ENCODE data around the gene CUL5. TPM values are rescaled to one million over a fixed set of nuclear protein-coding genes. Genes with fewer than 3 reads are reported as not detected.
"Not testable (repeated sequence)": the region's sequence is repeated elsewhere in the genome, so short reads cannot be mapped to it uniquely, and the experiment has no call there.

Gene CUL5
- total RNA-seq, 2 donors from 2014 or later, result 37.8 to 59.9 TPM

DNA sequence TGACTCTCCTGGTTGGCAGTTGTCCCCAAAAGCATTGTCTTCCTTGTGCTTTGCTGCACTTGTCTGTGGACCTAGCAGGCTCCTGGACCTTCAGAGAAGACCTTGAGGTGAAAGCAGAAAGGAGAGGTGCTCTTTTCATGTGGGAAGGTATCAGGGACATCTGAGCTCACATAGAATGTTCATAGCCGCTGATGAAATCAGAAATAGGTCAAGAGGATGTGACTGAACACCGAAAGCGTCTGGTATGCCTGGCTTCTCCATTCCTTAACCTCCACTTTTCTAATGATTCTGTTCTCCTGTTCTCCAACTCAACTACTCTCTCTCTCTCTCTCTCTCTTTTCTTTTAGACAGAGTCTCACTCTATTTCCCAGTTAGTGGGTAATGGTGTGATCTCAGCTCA lies 6.2 kb upstream of the CUL5 start:
- Mint-ChIP-seq H3K4me1 (peaks cover 11% of the 10 kb centered on the region), H3K27me3 (no peaks in the 10 kb centered on the region), H3K27ac (no peak overlapping the region), H3K36me3 (ENCODE audit: low read depth) (no peaks in the 10 kb centered on the region), H3K4me3 (no peak overlapping the region)
- ATAC-seq (peak; percentile 50), DNase-seq (no peak)
- H3K9me3 ChIP-seq (ENCODE audit: control insufficient read depth, low read length, poor library complexity, severe bottlenecking), result no peaks in the 10 kb centered on the region

DNA sequence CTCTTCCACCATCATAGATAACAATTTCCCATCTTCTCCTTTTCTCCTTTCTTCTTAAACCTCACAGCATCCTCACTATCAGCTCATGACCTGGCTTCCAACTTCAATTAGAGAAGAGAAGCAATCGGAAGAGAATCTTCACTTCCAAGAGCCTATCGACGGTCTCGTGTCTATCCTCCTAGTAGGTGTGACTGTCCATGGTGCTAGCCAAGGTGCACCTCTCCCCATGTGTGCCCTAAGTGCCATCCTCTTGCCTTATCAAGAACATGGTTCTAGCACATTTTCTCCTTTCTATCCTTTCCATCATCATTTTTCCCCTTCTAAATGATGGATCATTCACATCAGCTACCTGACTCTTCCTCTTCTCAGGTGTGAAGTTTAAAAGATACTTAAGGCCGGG lies 5.1 kb upstream of the CUL5 start:
- no peaks in the 10 kb centered on the region for H3K9me3 ChIP-seq (ENCODE audit: control insufficient read depth, low read length, poor library complexity, severe bottlenecking)
- DNase-seq (no peak), ATAC-seq (no peak)
- Mint-ChIP-seq H3K36me3 (ENCODE audit: low read depth) (no peaks in the 10 kb centered on the region), H3K27me3 (no peaks in the 10 kb centered on the region), H3K27ac (no peak overlapping the region), H3K4me3 (no peak overlapping the region), H3K4me1 (peaks cover 14% of the 10 kb centered on the region)

DNA sequence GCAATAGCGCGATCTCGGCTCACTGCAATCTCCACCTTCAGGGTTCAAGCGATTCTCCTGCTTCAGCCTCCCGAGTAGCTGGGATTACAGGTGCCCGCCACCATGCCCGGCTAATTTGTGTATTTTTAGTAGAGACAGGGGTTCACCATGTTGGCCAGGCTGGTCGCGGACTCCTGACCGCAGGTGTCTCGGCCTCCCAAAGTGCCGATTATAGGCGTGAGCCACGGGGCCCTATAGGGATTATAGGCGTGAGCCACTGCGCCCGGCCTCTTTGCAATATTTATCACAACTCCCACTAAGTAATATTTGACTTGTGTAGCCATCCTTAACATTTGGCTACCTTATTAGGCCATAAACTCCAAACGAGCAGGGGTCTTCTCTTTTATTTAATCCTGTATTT lies 879 bp upstream of the CUL5 start:
- H3K4me3 Mint-ChIP-seq, result no peak overlapping the region
- H3K27me3 Mint-ChIP-seq, result no peaks in the 10 kb centered on the region
- H3K27ac Mint-ChIP-seq, result no peak overlapping the region

DNA sequence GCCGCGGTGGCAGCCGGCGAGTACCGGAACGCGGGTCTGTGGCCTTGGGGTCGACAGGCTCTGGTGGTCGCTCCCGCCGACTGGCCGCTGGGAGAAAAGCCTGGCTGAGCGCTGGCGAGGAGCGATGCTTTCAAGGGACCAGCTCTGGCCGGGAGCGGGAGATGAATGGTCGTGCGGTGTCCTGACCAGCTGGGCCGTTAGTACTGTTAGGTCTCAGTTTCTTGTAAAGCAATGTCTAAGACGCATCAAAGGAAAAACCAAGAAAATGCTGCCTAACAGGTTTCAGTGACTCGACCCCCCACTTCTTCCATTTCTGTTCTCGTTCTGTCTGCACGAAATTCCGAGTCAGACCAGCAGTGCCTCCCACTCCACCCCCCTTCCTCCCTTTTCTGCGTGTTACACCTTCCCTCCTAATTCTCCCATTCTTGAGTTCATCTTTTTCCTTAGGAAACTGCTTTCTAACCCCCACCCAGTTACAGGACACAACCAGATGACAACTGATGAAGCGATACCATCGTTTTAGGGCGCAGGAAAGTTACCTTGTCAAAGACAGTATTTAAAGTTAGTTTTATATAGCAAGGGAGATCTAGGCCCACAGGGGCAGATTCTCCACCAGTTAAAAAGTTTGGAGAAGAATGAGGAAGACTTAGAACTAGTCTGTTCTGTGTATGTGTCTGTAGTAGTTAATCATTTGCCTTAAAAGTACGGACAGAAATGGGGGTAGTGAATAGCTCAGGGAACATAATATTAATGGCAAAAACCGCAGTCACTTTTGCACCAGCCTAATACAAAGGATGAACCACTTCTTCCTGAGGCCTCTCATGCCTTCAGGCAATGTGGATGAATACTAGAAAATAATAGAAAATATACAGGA lies 1.0 kb downstream of the CUL5 start:
- Mint-ChIP-seq H3K4me3 (peak overlapping the region; percentile 98), H3K27ac (peak overlapping the region; percentile 98), H3K27me3 (no peaks in the 10 kb centered on the region), H3K36me3 (ENCODE audit: low read depth) (no peaks in the 10 kb centered on the region), H3K4me1 (peaks cover 19% of the 10 kb centered on the region)
- no peaks in the 10 kb centered on the region for H3K9me3 ChIP-seq (ENCODE audit: control insufficient read depth, low read length, poor library complexity, severe bottlenecking)
- DNase-seq, result no peak
- no peak for ATAC-seq

More for the DNA sequence above, 879 bp upstream of the CUL5 start:
- no peaks in the 10 kb centered on the region for H3K36me3 Mint-ChIP-seq (ENCODE audit: low read depth)
- H3K9me3 ChIP-seq (ENCODE audit: control insufficient read depth, low read length, poor library complexity, severe bottlenecking), result no peaks in the 10 kb centered on the region
- DNase-seq, result no peak
- ATAC-seq, result no peak
- peaks cover 17% of the 10 kb centered on the region for H3K4me1 Mint-ChIP-seq

DNA sequence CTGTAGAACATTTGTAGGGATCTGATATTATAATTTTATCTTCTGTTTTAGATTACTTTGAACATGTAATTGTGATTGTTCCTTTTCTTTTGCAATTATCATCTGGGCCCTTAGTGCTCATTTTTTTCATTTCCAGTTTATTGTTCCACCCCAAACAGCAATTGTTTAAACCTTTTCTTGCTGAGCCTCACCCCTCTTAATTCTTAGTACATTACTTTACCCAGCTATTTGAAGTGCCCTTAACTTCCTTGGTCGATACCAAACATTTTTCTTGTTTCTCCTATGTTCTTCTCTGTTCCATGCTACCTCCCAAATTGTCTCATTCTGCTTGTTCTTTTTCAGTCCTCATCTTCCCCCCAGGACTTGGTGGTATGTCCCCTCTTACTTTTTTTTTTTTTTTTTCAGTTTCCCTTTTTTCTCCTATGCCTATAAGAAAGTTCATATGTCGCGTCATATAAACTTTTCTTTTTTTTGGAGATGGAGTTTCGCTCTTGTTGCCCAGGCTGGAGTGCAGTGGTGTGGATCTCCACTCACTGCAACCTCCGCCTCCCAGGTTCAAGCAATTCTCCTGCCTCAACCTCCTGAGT lies 3.5 kb downstream of the CUL5 start:
- Mint-ChIP-seq H3K36me3 (ENCODE audit: low read depth) (no peaks in the 10 kb centered on the region), H3K4me3 (no peak overlapping the region), H3K27ac (no peak overlapping the region), H3K4me1 (peaks cover 31% of the 10 kb centered on the region), H3K27me3 (no peaks in the 10 kb centered on the region)
- H3K9me3 ChIP-seq (ENCODE audit: control insufficient read depth, low read length, poor library complexity, severe bottlenecking), result no peaks in the 10 kb centered on the region
- DNase-seq, result no peak
- ATAC-seq, result no peak

DNA sequence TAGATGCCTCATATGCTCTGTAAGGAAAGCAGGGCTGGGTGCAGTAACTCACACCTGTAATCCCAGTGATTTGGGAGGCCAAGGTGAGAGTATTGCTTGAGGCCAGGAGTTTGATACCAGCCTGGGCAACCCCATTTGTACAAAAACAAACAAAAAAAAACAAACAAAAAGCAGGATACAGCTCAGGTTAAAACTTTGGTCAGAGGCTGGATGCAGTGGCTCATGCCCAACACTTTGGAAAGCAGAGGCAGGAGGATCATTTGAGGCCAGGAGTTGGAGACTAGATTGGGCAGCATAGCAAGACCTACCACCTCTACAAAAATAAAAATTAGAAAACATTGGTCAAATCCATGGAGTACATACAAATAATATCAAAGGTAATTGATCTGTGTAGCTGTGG lies 7.9 kb downstream of the CUL5 start:
- H3K9me3 ChIP-seq (ENCODE audit: control insufficient read depth, low read length, poor library complexity, severe bottlenecking), result no peaks in the 10 kb centered on the region
- DNase-seq, result no peak
- Mint-ChIP-seq H3K27ac (peak overlapping the region; percentile 32), H3K4me1 (peaks cover 31% of the 10 kb centered on the region), H3K36me3 (ENCODE audit: low read depth) (no peaks in the 10 kb centered on the region), H3K27me3 (no peaks in the 10 kb centered on the region), H3K4me3 (no peak overlapping the region)
- ATAC-seq, result no peak

DNA sequence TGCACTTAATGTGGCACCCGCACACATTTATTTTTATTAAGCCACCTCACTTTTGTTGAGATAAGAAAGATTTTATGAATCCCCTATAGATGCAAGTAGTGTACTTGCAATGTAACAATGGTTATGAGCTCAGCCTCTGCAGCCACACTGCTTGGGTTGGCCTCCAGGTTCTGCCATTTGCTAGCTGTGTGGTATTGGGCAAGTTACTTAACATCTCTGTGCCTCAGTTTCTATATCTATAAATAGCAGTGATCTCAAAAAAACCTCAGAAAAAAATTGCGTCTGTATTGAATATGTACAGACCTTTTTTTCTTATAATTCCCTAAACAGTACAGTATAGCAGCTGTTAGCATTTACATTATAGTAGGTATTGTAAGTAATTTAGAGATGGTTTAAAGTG lies 10.0 kb downstream of the CUL5 start:
- ATAC-seq, result no peak
- DNase-seq, result no peak
- Mint-ChIP-seq H3K36me3 (ENCODE audit: low read depth) (no peaks in the 10 kb centered on the region), H3K27ac (no peak overlapping the region), H3K27me3 (no peaks in the 10 kb centered on the region), H3K4me3 (no peak overlapping the region), H3K4me1 (peaks cover 36% of the 10 kb centered on the region)
- H3K9me3 ChIP-seq (ENCODE audit: control insufficient read depth, low read length, poor library complexity, severe bottlenecking), result no peaks in the 10 kb centered on the region

DNA sequence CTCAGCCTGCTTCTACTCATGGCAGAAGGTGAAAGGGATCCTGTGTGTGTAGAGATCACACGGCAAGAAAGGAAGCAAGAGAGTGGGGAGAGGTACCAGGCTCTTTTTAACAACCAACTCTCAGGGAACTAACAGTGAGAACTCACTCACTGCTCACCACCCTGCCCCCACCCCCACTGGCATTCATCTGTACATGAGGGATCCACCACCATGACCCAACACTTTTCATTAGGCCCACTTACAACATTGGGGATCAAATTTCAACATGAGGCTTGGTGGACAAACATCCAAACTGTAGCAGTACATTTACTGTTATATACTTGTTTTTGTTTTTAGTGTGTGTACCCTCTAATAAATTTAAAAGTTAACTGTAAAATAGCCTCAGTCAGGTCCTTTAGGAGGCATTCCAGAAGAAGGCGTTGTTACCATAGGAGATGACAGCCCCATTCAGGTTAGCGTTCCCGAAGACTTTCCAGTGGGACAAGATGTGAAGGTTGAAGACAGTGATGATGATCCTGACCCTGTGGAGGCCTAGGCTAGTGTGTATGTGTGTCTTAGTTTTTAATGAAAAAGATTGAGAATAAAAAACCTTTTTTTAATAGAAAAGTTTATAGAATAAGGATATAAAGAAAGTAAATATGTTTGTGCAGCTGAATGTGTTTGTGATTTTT lies 11.3 kb downstream of the CUL5 start:
- Mint-ChIP-seq H3K36me3 (ENCODE audit: low read depth) (no peaks in the 10 kb centered on the region), H3K4me1 (peaks cover 38% of the 10 kb centered on the region), H3K4me3 (no peak overlapping the region), H3K27me3 (no peaks in the 10 kb centered on the region), H3K27ac (no peak overlapping the region)
- no peak for DNase-seq
- H3K9me3 ChIP-seq (ENCODE audit: control insufficient read depth, low read length, poor library complexity, severe bottlenecking), result no peaks in the 10 kb centered on the region
- ATAC-seq, result no peak

DNA sequence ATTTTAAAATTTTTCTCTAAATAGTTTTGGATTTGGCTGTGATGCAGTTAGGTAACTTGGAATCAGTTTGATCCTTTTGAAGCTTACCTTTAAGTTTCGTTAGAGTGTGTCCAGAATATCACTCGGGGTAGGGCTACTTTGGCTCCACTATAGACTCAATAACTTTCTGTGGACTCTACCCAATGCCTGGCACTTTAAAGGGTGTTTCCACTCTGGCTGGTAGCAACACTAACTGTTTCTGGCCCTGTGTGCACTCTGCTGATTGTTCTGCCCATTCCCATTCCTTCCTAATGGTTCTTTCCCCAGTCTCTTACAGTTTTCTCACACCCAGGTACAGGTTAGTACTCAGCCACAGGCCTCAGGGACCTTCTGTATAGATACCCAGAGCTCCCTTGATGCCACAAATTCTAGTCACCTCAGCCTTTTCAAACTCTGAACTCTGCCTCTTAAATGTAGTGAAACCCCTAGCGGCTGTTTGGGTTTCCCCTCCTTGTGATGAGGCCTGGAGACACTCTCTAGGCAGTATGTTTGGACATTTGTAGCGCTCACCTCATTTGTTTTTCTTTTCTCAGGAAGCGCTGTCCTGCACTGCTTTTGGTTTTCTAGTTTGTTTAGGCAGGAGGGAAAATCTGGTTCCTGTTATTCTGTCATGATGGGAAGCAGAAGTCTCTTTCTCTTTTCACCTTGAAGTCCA lies 16.8 kb downstream of the CUL5 start:
- DNase-seq (no peak), ATAC-seq (peak; percentile 48)
- Mint-ChIP-seq H3K4me1 (peaks cover 42% of the 10 kb centered on the region), H3K27me3 (no peaks in the 10 kb centered on the region), H3K36me3 (ENCODE audit: low read depth) (peaks cover 4% of the 10 kb centered on the region), H3K4me3 (peak overlapping the region; percentile 49), H3K27ac (peak overlapping the region; percentile 81)
- no peaks in the 10 kb centered on the region for H3K9me3 ChIP-seq (ENCODE audit: control insufficient read depth, low read length, poor library complexity, severe bottlenecking)

DNA sequence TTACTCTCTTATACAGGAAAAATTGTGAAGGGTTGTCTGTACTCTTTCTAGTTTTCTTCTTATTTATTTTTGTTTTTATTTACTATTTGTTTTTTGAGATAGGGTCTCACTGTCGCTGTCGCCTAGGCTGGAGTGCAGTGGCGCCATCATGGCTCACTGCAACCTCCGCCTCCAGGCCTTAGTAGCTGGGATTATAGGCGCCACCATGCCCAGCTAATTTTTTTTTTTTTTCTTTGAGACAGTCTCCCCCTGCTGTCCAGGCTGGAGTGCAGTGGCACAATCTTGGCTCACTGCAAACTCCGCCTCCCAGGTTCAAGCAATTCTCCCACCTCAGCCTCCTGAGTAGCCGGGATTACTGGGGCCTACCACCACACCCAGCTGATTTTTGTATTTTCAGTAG lies 18.4 kb downstream of the CUL5 start:
- Mint-ChIP-seq H3K36me3 (ENCODE audit: low read depth) (peaks cover 4% of the 10 kb centered on the region), H3K4me1 (peaks cover 34% of the 10 kb centered on the region), H3K27me3 (no peaks in the 10 kb centered on the region), H3K27ac (no peak overlapping the region), H3K4me3 (no peak overlapping the region)
- DNase-seq (no peak), ATAC-seq (no peak)
- H3K9me3 ChIP-seq (ENCODE audit: control insufficient read depth, low read length, poor library complexity, severe bottlenecking), result no peaks in the 10 kb centered on the region

DNA sequence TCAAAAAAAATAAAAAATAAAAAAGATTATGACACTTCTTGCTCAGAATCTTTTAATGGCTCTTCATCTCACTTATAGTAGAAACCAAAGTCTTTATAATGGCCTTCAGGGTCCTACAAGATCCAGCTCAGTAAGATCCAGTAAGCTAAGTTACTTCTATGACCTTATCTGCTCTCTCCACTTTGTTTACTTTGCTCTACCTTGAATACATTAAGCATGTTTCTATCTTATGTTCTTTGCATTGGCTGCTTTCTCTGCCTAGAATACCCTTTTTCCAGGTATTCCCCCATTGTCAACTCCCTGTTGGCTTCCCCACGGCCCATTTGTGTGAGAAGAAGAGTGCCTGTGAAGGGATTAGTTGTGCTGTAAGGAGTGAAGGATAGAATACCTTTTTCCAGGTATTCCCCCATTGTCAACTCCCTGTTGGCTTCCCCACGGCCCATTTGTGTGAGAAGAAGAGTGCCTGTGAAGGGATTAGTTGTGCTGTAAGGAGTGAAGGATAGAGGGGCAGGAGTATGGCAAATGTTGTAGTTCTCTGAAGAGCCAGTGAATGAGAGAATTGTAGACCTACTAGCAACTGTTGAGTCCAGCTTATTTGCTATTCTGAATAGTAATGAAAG lies 20.2 kb downstream of the CUL5 start:
- peaks cover 37% of the 10 kb centered on the region for H3K4me1 Mint-ChIP-seq
- H3K9me3 ChIP-seq (ENCODE audit: control insufficient read depth, low read length, poor library complexity, severe bottlenecking); H3K4me3 Mint-ChIP-seq; DNase-seq; H3K27me3 Mint-ChIP-seq; H3K36me3 Mint-ChIP-seq (ENCODE audit: low read depth); ATAC-seq: not testable (repeated sequence)
- peak overlapping the region; percentile 34 for H3K27ac Mint-ChIP-seq

DNA sequence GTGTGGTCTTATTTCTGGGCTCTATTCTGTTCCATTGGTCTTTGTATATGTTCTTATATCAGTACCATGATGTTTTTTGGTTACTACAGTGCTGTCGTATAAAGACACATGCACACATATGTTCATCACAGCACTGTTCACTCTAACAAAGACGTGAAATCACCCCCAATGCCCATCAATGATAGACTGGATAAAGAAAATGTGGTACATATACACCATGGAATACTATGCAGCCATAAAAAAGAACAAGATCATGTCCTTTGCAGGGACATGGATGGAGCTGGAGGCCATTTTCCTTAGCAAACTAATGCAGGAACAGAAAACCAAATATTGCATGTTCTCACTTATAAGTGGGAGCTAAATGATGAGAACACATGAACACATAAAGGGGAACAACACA lies 22.9 kb downstream of the CUL5 start:
- not testable (repeated sequence) for H3K27me3 Mint-ChIP-seq; H3K4me3 Mint-ChIP-seq; ATAC-seq; DNase-seq; H3K9me3 ChIP-seq (ENCODE audit: control insufficient read depth, low read length, poor library complexity, severe bottlenecking); H3K36me3 Mint-ChIP-seq (ENCODE audit: low read depth); H3K27ac Mint-ChIP-seq
- H3K4me1 Mint-ChIP-seq, result peaks cover 17% of the 10 kb centered on the region

DNA sequence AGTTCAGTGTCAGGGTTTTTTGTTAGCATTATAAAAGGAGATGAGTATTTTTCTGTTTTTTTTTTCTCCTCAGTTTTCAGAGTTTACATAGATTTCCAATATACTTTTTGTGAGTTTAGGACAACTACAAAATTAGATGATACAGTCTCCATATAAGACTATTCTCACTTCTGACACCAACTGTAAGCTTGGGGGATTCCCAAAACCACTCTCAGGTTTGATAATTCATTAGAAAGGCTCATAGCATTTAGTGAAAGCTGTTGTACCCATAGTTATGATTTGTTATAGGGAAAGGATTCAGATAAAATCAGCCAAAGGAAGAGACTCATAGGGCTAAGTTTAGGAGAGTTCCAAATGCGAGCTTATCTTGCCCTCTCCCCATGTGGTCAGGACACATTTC lies 24.1 kb downstream of the CUL5 start:
- ATAC-seq (no peak), DNase-seq (no peak)
- H3K4me1 Mint-ChIP-seq, result peaks cover 14% of the 10 kb centered on the region
- no peak overlapping the region for H3K4me3 Mint-ChIP-seq
- no peaks in the 10 kb centered on the region for H3K36me3 Mint-ChIP-seq (ENCODE audit: low read depth)
- no peak overlapping the region for H3K27ac Mint-ChIP-seq
- H3K9me3 ChIP-seq (ENCODE audit: control insufficient read depth, low read length, poor library complexity, severe bottlenecking), result no peaks in the 10 kb centered on the region
- H3K27me3 Mint-ChIP-seq, result no peaks in the 10 kb centered on the region

Measured in T-helper 17 cell (primary cell).